ENCODE results near the gene DDIT3.

DNA sequence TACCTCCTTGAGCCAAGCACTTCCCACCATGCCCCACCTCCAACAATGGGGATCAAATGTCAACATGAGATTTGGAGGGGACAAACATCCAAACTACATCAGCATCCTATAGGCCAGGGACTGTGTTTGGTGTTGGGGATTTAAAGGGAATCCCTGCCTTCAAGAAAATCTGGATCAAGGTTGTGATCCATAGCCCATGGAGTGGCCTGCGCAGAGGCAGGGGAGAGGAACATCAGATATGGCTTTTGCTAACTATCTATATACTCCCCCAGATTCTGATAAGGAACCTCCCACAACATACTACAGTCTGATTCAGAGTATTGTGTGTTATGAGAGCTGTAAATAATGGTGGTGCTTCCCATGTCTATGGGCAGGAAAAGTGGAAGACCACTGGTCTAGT lies 34.6 kb upstream of the DDIT3 start:
- TF ChIP-seq, protein P1, sequence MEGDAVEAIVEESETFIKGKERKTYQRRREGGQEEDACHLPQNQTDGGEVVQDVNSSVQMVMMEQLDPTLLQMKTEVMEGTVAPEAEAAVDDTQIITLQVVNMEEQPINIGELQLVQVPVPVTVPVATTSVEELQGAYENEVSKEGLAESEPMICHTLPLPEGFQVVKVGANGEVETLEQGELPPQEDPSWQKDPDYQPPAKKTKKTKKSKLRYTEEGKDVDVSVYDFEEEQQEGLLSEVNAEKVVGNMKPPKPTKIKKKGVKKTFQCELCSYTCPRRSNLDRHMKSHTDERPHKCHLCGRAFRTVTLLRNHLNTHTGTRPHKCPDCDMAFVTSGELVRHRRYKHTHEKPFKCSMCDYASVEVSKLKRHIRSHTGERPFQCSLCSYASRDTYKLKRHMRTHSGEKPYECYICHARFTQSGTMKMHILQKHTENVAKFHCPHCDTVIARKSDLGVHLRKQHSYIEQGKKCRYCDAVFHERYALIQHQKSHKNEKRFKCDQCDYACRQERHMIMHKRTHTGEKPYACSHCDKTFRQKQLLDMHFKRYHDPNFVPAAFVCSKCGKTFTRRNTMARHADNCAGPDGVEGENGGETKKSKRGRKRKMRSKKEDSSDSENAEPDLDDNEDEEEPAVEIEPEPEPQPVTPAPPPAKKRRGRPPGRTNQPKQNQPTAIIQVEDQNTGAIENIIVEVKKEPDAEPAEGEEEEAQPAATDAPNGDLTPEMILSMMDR (IDR thresholded peaks at IDR 0.05; ENCODE audit: low read length), result no peak
- TF ChIP-seq EZH2 (IDR thresholded peaks at IDR 0.05; ENCODE audit: borderline replicate concordance, low read length), result no peak
